ENCODE measurements around the gene AAMP. TPM values are rescaled to one million over a fixed set of nuclear protein-coding genes. Genes with fewer than 3 reads are reported as not detected.

Gene AAMP
- total and polyA plus RNA-seq, 10 donors: 54.1 to 93.8 (median 62.5) TPM

- H3K27me3 ChIP-seq (replicated peaks in 1 of 7): no peaks in the 10 kb centered on the region
- peak in 1 of 3 donors; percentile 71 for TF ChIP-seq POLR2AphosphoS5 (IDR thresholded peaks at IDR 0.05)
- TF ChIP-seq POLR2A (IDR thresholded peaks at IDR 0.05): no peak
- peak; percentile 87 to 97 (median 96) for TF ChIP-seq CTCF (IDR thresholded peaks at IDR 0.05 in 8 of 11, conservative IDR thresholded peaks at IDR 0.05 in 3 of 11)
- intact Hi-C loops (cut with DNase I; ENCODE audit: low total_unique reads): loop anchor here (5.0 kb wide), 1 partner anchor 56 kb away; the partner anchor contains the start of gene CATIP
- peak overlapping the region in 2 of 8 donors; percentile 26 to 30 for H3K27ac ChIP-seq
- 8 to 12% (median 10%) methylated on average over 9 of the region's 9 CpGs for WGBS, 5 donors
- no peaks in the 10 kb centered on the region for H3K36me3 ChIP-seq
- peaks cover 0 to 10% (median 7%) of the 10 kb centered on the region in 6 donors for H3K4me1 ChIP-seq
- H3K9me3 ChIP-seq: no peaks in the 10 kb centered on the region
- DNase-seq: peak; percentile 91
- no peak overlapping the region for H3K4me3 ChIP-seq
These were observed 31.4 kb upstream of the AAMP start for GRCh38 chr2:218301176-218301819.

GRCh38 chr2:218300141-218300540, 30.2 kb upstream of the AAMP start:
- Histone ChIP-seq H3K4me1 (peaks cover 0 to 12% (median 7%) of the 10 kb centered on the region in 6 donors), H3K27me3 (replicated peaks in 1 of 7) (no peaks in the 10 kb centered on the region), H3K9me3 (no peaks in the 10 kb centered on the region), H3K4me3 (no peak overlapping the region), H3K27ac (no peak overlapping the region), H3K36me3 (no peaks in the 10 kb centered on the region)
- no peak for TF ChIP-seq CTCF (IDR thresholded peaks at IDR 0.05 in 8 of 11, conservative IDR thresholded peaks at IDR 0.05 in 3 of 11)
- TF ChIP-seq POLR2AphosphoS5 (IDR thresholded peaks at IDR 0.05): no peak
- intact Hi-C loops (cut with DNase I; ENCODE audit: low total_unique reads): loop anchor here (5.0 kb wide), 1 partner anchor 57 kb away; the partner anchor contains the start of gene CATIP
- DNase-seq: no peak
- 83 to 93% (median 86%) methylated on average over 4 of the region's 4 CpGs for WGBS, 5 donors

GRCh38 chr2:218298314-218298875, 28.5 kb upstream of the AAMP start:
- intact Hi-C loops (cut with DNase I; ENCODE audit: low total_unique reads): loop anchor here (10.0 kb wide), 1 partner anchor 96 kb away; the partner anchor contains the start of gene CTDSP1
- no peak for TF ChIP-seq CTCF (IDR thresholded peaks at IDR 0.05 in 8 of 11, conservative IDR thresholded peaks at IDR 0.05 in 3 of 11)
- no peak for TF ChIP-seq POLR2A (IDR thresholded peaks at IDR 0.05)
- TF ChIP-seq POLR2AphosphoS5 (IDR thresholded peaks at IDR 0.05): no peak
- H3K27me3 ChIP-seq (replicated peaks in 1 of 7): no peaks in the 10 kb centered on the region
- H3K4me3 ChIP-seq: no peak overlapping the region
- peaks cover 0 to 30% (median 18%) of the 10 kb centered on the region in 6 donors for H3K4me1 ChIP-seq
- 80 to 91% (median 87%) methylated on average over 6 of the region's 6 CpGs for WGBS, 5 donors
- H3K9me3 ChIP-seq: no peaks in the 10 kb centered on the region
- no peak for DNase-seq
- H3K36me3 ChIP-seq: no peaks in the 10 kb centered on the region
- no peak overlapping the region for H3K27ac ChIP-seq

- Histone ChIP-seq H3K36me3 (no peaks in the 10 kb centered on the region), H3K9me3 (no peaks in the 10 kb centered on the region), H3K4me3 (no peak overlapping the region), H3K27me3 (replicated peaks in 1 of 7) (no peaks in the 10 kb centered on the region), H3K27ac (no peak overlapping the region), H3K4me1 (peaks cover 7 to 43% (median 27%) of the 10 kb centered on the region in 6 donors)
- intact Hi-C loops (cut with DNase I; ENCODE audit: low total_unique reads): loop anchor here (10.0 kb wide), 1 partner anchor 98 kb away; the partner anchor contains the start of gene CTDSP1
- TF ChIP-seq POLR2A (IDR thresholded peaks at IDR 0.05) (no peak), POLR2AphosphoS5 (IDR thresholded peaks at IDR 0.05) (no peak), CTCF (IDR thresholded peaks at IDR 0.05 in 8 of 11, conservative IDR thresholded peaks at IDR 0.05 in 3 of 11) (no peak)
- WGBS, 5 donors: 78 to 93% (median 90%) methylated on average over 7 of the region's 7 CpGs
- no peak for DNase-seq
These were observed 26.9 kb upstream of the AAMP start for GRCh38 chr2:218296847-218297246.

Measured in spleen (tissue), 11 donors.